ENCODE results near the gene UNC45A.

The UNC45A gene, protein sequence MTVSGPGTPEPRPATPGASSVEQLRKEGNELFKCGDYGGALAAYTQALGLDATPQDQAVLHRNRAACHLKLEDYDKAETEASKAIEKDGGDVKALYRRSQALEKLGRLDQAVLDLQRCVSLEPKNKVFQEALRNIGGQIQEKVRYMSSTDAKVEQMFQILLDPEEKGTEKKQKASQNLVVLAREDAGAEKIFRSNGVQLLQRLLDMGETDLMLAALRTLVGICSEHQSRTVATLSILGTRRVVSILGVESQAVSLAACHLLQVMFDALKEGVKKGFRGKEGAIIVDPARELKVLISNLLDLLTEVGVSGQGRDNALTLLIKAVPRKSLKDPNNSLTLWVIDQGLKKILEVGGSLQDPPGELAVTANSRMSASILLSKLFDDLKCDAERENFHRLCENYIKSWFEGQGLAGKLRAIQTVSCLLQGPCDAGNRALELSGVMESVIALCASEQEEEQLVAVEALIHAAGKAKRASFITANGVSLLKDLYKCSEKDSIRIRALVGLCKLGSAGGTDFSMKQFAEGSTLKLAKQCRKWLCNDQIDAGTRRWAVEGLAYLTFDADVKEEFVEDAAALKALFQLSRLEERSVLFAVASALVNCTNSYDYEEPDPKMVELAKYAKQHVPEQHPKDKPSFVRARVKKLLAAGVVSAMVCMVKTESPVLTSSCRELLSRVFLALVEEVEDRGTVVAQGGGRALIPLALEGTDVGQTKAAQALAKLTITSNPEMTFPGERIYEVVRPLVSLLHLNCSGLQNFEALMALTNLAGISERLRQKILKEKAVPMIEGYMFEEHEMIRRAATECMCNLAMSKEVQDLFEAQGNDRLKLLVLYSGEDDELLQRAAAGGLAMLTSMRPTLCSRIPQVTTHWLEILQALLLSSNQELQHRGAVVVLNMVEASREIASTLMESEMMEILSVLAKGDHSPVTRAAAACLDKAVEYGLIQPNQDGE

GRCh38 chr15:90934949-90935751 is at the start of gene UNC45A:
TSS of gene UNC45A (plus strand) at chr15:90935285. CDS start at chr15:90935325, 40 bp downstream.
- peak within 1 kb of the TSS; percentile 82 for H3K4me3 ChIP-seq (ENCODE audit: low read depth, low read length)
- H3K27me3 ChIP-seq (ENCODE audit: control insufficient read depth, insufficient read depth, low read length), result peaks cover 8% of the 10 kb centered on the region
- H3K27ac ChIP-seq (ENCODE audit: low read depth, low read length), result no peak within 1 kb of the TSS
- H3K9me3 ChIP-seq (ENCODE audit: control insufficient read depth, insufficient read depth, low read depth, low read length), result no peaks in the 10 kb centered on the region
- H3K4me1 ChIP-seq (ENCODE audit: control insufficient read depth, insufficient read depth, low read length), result peaks cover 17% of the 10 kb centered on the region
- peaks cover 27% of the 10 kb centered on the region for H3K36me3 ChIP-seq (ENCODE audit: control insufficient read depth, insufficient read depth, low read length)
- H3K9ac ChIP-seq (ENCODE audit: low read length), result peak within 1 kb of the TSS; percentile 54

- no peak overlapping the region for H3K4me3 ChIP-seq (ENCODE audit: low read depth, low read length)
Observed at GRCh38 chr15:90885432-90886290, 49.4 kb upstream of the UNC45A start.

DNA sequence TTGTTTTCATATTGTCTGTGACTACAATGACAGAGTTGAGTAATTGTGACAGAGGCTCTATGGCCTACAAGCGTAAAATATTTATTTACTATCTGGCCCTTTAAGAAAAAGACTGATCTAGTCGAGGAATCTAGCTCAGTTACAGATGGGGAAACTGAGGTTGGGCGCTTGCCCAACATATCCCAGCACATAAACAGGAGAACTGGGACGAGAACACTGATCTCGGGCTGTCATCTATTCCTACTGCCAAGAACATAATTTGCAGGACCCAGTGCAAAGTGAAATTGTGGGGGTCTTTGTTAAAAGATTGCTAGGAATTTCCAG is 48.8 kb upstream of the UNC45A start:
- peaks cover 14% of the 10 kb centered on the region for H3K36me3 ChIP-seq (ENCODE audit: control insufficient read depth, insufficient read depth, low read length)
- H3K27ac ChIP-seq (ENCODE audit: low read depth, low read length), result no peak overlapping the region
- H3K4me3 ChIP-seq (ENCODE audit: low read depth, low read length), result no peak overlapping the region
- no peaks in the 10 kb centered on the region for H3K9me3 ChIP-seq (ENCODE audit: control insufficient read depth, insufficient read depth, low read depth, low read length)
- H3K27me3 ChIP-seq (ENCODE audit: control insufficient read depth, insufficient read depth, low read length), result no peaks in the 10 kb centered on the region
- H3K4me1 ChIP-seq (ENCODE audit: control insufficient read depth, insufficient read depth, low read length), result peaks cover 25% of the 10 kb centered on the region
- H3K9ac ChIP-seq (ENCODE audit: low read length), result no peak overlapping the region

More at GRCh38 chr15:90885432-90886290, 49.4 kb upstream of the UNC45A start:
- Histone ChIP-seq H3K27me3 (ENCODE audit: control insufficient read depth, insufficient read depth, low read length) (no peaks in the 10 kb centered on the region), H3K4me1 (ENCODE audit: control insufficient read depth, insufficient read depth, low read length) (peaks cover 25% of the 10 kb centered on the region), H3K27ac (ENCODE audit: low read depth, low read length) (no peak overlapping the region), H3K9me3 (ENCODE audit: control insufficient read depth, insufficient read depth, low read depth, low read length) (no peaks in the 10 kb centered on the region), H3K9ac (ENCODE audit: low read length) (no peak overlapping the region), H3K36me3 (ENCODE audit: control insufficient read depth, insufficient read depth, low read length) (peaks cover 16% of the 10 kb centered on the region)

DNA sequence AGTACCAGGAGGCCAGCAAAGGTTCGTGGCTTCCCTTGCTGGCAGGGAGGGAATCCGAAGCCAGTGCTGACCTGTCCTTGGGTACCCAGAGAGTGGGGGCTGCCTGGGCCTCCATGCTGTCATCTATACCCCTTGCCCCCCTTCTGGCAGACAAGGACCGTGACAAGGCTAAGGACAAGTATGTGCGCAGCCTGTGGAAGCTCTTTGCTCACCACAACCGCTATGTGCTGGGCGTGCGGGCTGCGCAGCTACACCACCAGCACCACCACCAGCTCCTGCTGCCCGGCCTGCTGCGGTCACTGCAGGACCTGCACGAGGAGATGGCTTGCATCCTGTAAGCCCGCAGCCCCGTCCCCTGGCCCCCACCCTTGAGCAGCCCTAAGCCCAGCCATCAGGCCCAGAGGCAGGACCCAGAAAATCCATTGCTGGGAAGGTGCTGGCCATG is 48.0 kb upstream of the UNC45A start:
- Histone ChIP-seq H3K27me3 (ENCODE audit: control insufficient read depth, insufficient read depth, low read length) (no peaks in the 10 kb centered on the region), H3K27ac (ENCODE audit: low read depth, low read length) (no peak overlapping the region), H3K4me3 (ENCODE audit: low read depth, low read length) (no peak overlapping the region), H3K9ac (ENCODE audit: low read length) (no peak overlapping the region), H3K4me1 (ENCODE audit: control insufficient read depth, insufficient read depth, low read length) (peaks cover 25% of the 10 kb centered on the region), H3K9me3 (ENCODE audit: control insufficient read depth, insufficient read depth, low read depth, low read length) (no peaks in the 10 kb centered on the region), H3K36me3 (ENCODE audit: control insufficient read depth, insufficient read depth, low read length) (peaks cover 15% of the 10 kb centered on the region)

GRCh38 chr15:90889313-90889730 is 45.8 kb upstream of the UNC45A start:
- no peaks in the 10 kb centered on the region for H3K9me3 ChIP-seq (ENCODE audit: control insufficient read depth, insufficient read depth, low read depth, low read length)
- H3K9ac ChIP-seq (ENCODE audit: low read length), result no peak overlapping the region
- peaks cover 14% of the 10 kb centered on the region for H3K4me1 ChIP-seq (ENCODE audit: control insufficient read depth, insufficient read depth, low read length)
- no peak overlapping the region for H3K27ac ChIP-seq (ENCODE audit: low read depth, low read length)
- H3K4me3 ChIP-seq (ENCODE audit: low read depth, low read length), result no peak overlapping the region
- peaks cover 30% of the 10 kb centered on the region for H3K36me3 ChIP-seq (ENCODE audit: control insufficient read depth, insufficient read depth, low read length)
- H3K27me3 ChIP-seq (ENCODE audit: control insufficient read depth, insufficient read depth, low read length), result no peaks in the 10 kb centered on the region

DNA sequence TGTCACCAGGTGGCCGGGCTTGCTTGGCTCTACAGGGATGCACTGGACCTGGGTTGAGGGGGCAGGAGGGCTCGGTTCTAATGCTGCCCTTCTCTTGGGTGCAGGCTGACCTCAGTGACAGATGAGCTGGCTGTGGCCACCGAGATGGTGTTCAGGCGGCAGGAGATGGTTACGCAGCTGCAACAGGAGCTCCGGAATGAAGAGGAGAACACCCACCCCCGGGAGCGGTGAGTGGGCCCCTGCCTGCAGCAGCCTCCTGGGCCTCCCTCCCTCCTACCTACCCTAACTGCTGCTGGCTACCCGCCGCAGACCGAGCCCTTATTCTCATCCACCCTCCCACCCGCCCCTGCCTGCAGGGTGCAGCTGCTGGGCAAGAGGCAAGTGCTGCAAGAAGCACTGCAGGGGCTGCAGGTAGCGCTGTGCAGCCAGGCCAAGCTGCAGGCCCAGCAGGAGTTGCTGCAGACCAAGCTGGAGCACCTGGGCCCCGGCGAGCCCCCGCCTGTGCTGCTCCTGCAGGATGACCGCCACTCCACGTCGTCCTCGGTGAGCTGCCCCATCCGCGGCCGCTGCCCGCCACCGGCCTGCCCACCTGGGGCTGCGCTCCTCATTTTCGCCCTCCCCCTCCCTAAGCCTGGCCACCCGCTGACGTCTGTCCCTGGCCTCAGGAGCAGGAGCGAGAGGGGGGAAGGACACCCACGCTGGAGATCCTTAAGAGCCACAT is 45.2 kb upstream of the UNC45A start:
- peaks cover 10% of the 10 kb centered on the region for H3K4me1 ChIP-seq (ENCODE audit: control insufficient read depth, insufficient read depth, low read length)

GRCh38 chr15:90890839-90891238 is 44.2 kb upstream of the UNC45A start:
- peaks cover 39% of the 10 kb centered on the region for H3K36me3 ChIP-seq (ENCODE audit: control insufficient read depth, insufficient read depth, low read length)
- no peak overlapping the region for H3K9ac ChIP-seq (ENCODE audit: low read length)
- H3K9me3 ChIP-seq (ENCODE audit: control insufficient read depth, insufficient read depth, low read depth, low read length), result no peaks in the 10 kb centered on the region
- H3K27me3 ChIP-seq (ENCODE audit: control insufficient read depth, insufficient read depth, low read length), result no peaks in the 10 kb centered on the region
- H3K27ac ChIP-seq (ENCODE audit: low read depth, low read length), result no peak overlapping the region
- peaks cover under 1% of the 10 kb centered on the region for H3K4me1 ChIP-seq (ENCODE audit: control insufficient read depth, insufficient read depth, low read length)
- no peak overlapping the region for H3K4me3 ChIP-seq (ENCODE audit: low read depth, low read length)

More for the DNA sequence above, 45.2 kb upstream of the UNC45A start:
- Histone ChIP-seq H3K36me3 (ENCODE audit: control insufficient read depth, insufficient read depth, low read length) (peaks cover 31% of the 10 kb centered on the region), H3K9ac (ENCODE audit: low read length) (no peak overlapping the region), H3K4me3 (ENCODE audit: low read depth, low read length) (no peak overlapping the region), H3K27me3 (ENCODE audit: control insufficient read depth, insufficient read depth, low read length) (no peaks in the 10 kb centered on the region), H3K27ac (ENCODE audit: low read depth, low read length) (no peak overlapping the region), H3K9me3 (ENCODE audit: control insufficient read depth, insufficient read depth, low read depth, low read length) (no peaks in the 10 kb centered on the region)

DNA sequence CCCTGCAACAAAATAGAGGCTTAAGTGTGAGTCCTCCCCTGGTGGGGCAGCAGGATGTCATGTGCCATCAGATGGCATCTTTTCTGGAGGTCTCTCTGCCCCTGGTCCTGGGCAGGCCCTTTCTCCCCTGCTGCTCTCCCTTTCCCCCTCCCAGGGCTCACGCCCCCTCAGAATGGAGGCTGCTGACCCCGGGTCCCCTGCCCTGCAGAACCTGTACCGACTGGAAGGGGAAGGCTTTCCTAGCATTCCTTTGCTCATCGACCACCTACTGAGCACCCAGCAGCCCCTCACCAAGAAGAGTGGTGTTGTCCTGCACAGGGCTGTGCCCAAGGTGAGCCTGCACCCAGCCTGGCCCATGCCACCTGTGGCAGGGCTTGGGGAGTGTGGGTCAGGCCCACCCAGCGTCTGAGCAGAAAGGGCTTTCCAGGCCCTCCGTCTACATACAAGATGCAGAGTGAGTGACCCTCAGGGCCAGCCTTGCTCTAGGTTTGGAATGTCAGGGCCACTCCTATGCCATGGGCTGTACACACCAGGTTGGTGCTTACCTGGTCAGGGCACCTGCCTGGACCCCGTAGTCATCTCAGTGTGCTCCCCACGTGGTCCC is 43.6 kb upstream of the UNC45A start:
- Histone ChIP-seq H3K27ac (ENCODE audit: low read depth, low read length) (no peak overlapping the region), H3K9ac (ENCODE audit: low read length) (no peak overlapping the region), H3K4me3 (ENCODE audit: low read depth, low read length) (no peak overlapping the region), H3K36me3 (ENCODE audit: control insufficient read depth, insufficient read depth, low read length) (peaks cover 39% of the 10 kb centered on the region), H3K4me1 (ENCODE audit: control insufficient read depth, insufficient read depth, low read length) (no peaks in the 10 kb centered on the region), H3K27me3 (ENCODE audit: control insufficient read depth, insufficient read depth, low read length) (no peaks in the 10 kb centered on the region), H3K9me3 (ENCODE audit: control insufficient read depth, insufficient read depth, low read depth, low read length) (no peaks in the 10 kb centered on the region)

DNA sequence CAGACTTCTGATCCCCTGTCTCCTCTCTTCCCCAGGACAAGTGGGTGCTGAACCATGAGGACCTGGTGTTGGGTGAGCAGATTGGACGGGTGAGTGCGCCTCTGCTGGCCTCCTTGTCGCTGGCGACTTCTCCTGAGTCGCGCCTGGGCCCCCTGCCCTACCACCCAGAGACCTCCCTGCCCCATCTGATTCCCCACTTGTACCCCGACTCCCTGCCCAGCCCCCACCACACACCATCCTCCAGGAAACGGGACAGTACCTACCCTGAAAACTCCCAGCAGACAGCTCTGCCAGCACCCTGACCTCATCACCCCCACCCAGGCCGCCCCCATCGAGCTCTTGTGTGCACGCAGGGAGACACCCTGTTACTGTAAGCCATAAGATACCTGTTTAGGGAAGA is 43.1 kb upstream of the UNC45A start:
- Histone ChIP-seq H3K36me3 (ENCODE audit: control insufficient read depth, insufficient read depth, low read length) (peaks cover 39% of the 10 kb centered on the region), H3K9me3 (ENCODE audit: control insufficient read depth, insufficient read depth, low read depth, low read length) (no peaks in the 10 kb centered on the region), H3K27ac (ENCODE audit: low read depth, low read length) (no peak overlapping the region), H3K9ac (ENCODE audit: low read length) (no peak overlapping the region), H3K27me3 (ENCODE audit: control insufficient read depth, insufficient read depth, low read length) (no peaks in the 10 kb centered on the region), H3K4me1 (ENCODE audit: control insufficient read depth, insufficient read depth, low read length) (no peaks in the 10 kb centered on the region), H3K4me3 (ENCODE audit: low read depth, low read length) (no peak overlapping the region)

Data from HUES6 (cell line).